CD4-positive, alpha-beta T cell treated with Interleukin-17A for 1 hour (primary cell): Measurements from ENCODE around the gene GAB2.
A peak's percentile ranks its signal among the peaks of the same experiment; 100 is the strongest.

ENCODE experiments used
- DNase-seq: peaks from one replicate; pipeline ENCODE4 v3.0.0-alpha.2; 2020

The GAB2 gene

GRCh38 chr11:78339483-78339882 lies 78.1 kb downstream of the GAB2 start:
- DNase-seq: no peak

GRCh38 chr11:78338702-78339101 lies 78.9 kb downstream of the GAB2 start:
- DNase-seq: no peak

GRCh38 chr11:78338138-78338537 lies 79.5 kb downstream of the GAB2 start:
- DNase-seq: no peak

- DNase-seq: no peak
These were observed 80.1 kb downstream of the GAB2 start for GRCh38 chr11:78337554-78337924.

GRCh38 chr11:78336877-78337553 lies 80.6 kb downstream of the GAB2 start:
- no peak for DNase-seq

- DNase-seq: no peak
These were observed 83.5 kb downstream of the GAB2 start for GRCh38 chr11:78334109-78334508.

GRCh38 chr11:78332872-78333271 lies 84.7 kb downstream of the GAB2 start:
- no peak for DNase-seq

- DNase-seq: no peak
These were observed 85.3 kb downstream of the GAB2 start for GRCh38 chr11:78332174-78332866.

GRCh38 chr11:78331711-78332110 lies 85.9 kb downstream of the GAB2 start:
- DNase-seq: no peak

GRCh38 chr11:78330361-78330760 lies 87.3 kb downstream of the GAB2 start:
- DNase-seq: no peak

GRCh38 chr11:78327945-78328344 lies 89.7 kb downstream of the GAB2 start:
- no peak for DNase-seq

GRCh38 chr11:78325274-78325781 lies 92.3 kb downstream of the GAB2 start:
- peak; percentile 39 for DNase-seq

GRCh38 chr11:78323363-78323762 lies 94.3 kb downstream of the GAB2 start:
- no peak for DNase-seq

GRCh38 chr11:78319453-78319955 lies 98.1 kb downstream of the GAB2 start:
- DNase-seq: no peak

GRCh38 chr11:78318321-78319114 lies 99.1 kb downstream of the GAB2 start:
- DNase-seq: no peak

GRCh38 chr11:78315724-78316123 lies 101.9 kb downstream of the GAB2 start:
- DNase-seq: no peak

- DNase-seq: no peak
These were observed 102.9 kb downstream of the GAB2 start for GRCh38 chr11:78314762-78315161.

GRCh38 chr11:78313898-78314297 lies 103.7 kb downstream of the GAB2 start:
- DNase-seq: no peak

- DNase-seq: no peak
These were observed 104.3 kb downstream of the GAB2 start for GRCh38 chr11:78313181-78313795.

GRCh38 chr11:78312712-78313111 lies 104.9 kb downstream of the GAB2 start:
- no peak for DNase-seq

- DNase-seq: no peak
These were observed 105.8 kb downstream of the GAB2 start for GRCh38 chr11:78311702-78312371.

GRCh38 chr11:78310500-78310909 lies 107.1 kb downstream of the GAB2 start:
- DNase-seq: no peak
